Prostate gland (tissue), 2 donors: ENCODE measurements around the gene MIGA2.

ENCODE experiments used
- POLR2AphosphoS5 ChIP-seq: sonication (generic); formaldehyde crosslinking; IDR thresholded peaks from one replicate; pipeline ENCODE4 v1.6.1; 2017; ENCODE audit warnings: antibody characterized with exemption
- TF ChIP-seq, protein P1 (sequence below), 4 experiments: fragments of 200-600 bp in 2 of 4; fragments of 450-650 bp in 2 of 4; sonication (generic) in 2 of 4; IDR thresholded peaks; 1 replicate in 3 of 4; 2 replicates in 1 of 4; pipeline ENCODE4 v1.5.1; 2016 to 2019; ENCODE audit warnings: antibody characterized with exemption in 4 of 4, mild to moderate bottlenecking in 2 of 4, moderate library complexity in 2 of 4

DNA sequence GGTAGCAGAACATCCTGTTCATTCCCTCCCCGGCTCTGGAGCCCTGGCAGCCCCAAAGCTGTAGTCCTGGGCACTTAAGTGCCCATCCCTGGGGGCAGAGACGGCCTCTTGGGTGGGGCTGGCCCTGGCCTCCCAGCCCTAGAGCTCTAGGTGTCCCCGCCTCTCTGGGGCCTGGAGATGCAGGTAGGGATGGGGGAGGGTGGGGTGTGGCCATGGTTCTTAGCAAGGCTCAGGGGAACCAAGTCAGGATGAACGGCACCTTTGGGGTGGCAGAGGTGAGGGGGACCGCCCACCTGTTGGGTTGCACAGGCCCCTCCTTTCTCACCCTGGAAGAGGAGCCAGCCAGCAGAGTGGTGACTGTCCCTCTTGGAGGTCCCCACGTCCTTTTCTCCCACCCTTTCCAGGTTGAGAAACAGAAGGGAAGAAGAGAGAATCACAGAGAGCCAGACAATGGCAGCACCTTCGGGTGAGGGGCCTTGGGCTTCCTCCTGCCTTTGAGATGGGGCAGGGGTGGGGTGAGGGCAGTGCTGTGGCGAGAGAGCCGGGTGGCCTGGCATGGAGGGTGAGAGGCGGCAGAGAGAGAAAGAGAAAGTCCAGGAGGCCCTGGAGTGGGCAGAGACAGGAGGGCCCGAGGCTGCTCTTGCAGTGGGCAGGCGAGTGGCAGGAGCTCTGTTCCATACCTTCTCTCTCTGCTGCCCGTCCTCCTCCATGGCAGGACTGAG is 71.8 kb downstream of the MIGA2 start:
- TF ChIP-seq, protein P1, sequence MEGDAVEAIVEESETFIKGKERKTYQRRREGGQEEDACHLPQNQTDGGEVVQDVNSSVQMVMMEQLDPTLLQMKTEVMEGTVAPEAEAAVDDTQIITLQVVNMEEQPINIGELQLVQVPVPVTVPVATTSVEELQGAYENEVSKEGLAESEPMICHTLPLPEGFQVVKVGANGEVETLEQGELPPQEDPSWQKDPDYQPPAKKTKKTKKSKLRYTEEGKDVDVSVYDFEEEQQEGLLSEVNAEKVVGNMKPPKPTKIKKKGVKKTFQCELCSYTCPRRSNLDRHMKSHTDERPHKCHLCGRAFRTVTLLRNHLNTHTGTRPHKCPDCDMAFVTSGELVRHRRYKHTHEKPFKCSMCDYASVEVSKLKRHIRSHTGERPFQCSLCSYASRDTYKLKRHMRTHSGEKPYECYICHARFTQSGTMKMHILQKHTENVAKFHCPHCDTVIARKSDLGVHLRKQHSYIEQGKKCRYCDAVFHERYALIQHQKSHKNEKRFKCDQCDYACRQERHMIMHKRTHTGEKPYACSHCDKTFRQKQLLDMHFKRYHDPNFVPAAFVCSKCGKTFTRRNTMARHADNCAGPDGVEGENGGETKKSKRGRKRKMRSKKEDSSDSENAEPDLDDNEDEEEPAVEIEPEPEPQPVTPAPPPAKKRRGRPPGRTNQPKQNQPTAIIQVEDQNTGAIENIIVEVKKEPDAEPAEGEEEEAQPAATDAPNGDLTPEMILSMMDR (IDR thresholded peaks at IDR 0.05): no peak
- TF ChIP-seq POLR2AphosphoS5: no peak
